GM06990 (cell line): Measurements from ENCODE around the gene FAM174C.

ENCODE experiments used
- DNase-seq: peaks from one replicate; pipeline ENCODE4 v3.0.0-alpha.2; 2011; ENCODE audit not compliant: insufficient read length; ENCODE audit errors: extremely low read depth
- H3K27me3 ChIP-seq: replicated peaks from 2 replicates; pipeline ENCODE4 v1.6.0; 2011; ENCODE audit warnings: low read length; ENCODE audit not compliant: control insufficient read depth, insufficient read depth
- H3K36me3 ChIP-seq: 2 replicates; pipeline ENCODE4 v1.5.1; 2011; ENCODE audit warnings: low read length; ENCODE audit not compliant: control insufficient read depth, insufficient read depth
- H3K4me3 ChIP-seq: replicated peaks from 2 replicates; pipeline ENCODE4 v1.5.1; 2011; ENCODE audit warnings: low read depth, mild to moderate bottlenecking, control low read depth, low read length
- CTCF ChIP-seq: IDR thresholded peaks from 2 replicates; pipeline ENCODE4 v1.5.1; 2011; ENCODE audit warnings: low read length, control low read depth, mild to moderate bottlenecking, inconsistent platforms; ENCODE audit not compliant: insufficient read depth, poor library complexity, severe bottlenecking

The FAM174C gene

GRCh38 chr19:1283207-1283916 lies 8.0 kb downstream of the FAM174C start:
- Histone ChIP-seq H3K36me3 (peaks cover 3% of the 10 kb centered on the region; the same call in 1 of the 2 replicates), H3K27me3 (no peaks in the 10 kb centered on the region; the same call in 1 of the 2 replicates), H3K4me3 (no peak overlapping the region)
- no peak for TF ChIP-seq CTCF
- no peak for DNase-seq

- no peak overlapping the region for H3K4me3 ChIP-seq
- no peak for TF ChIP-seq CTCF
- no peaks in the 10 kb centered on the region; the same call in 1 of the 2 replicates for H3K27me3 ChIP-seq
- DNase-seq = no peak
- H3K36me3 ChIP-seq = peaks cover 2% of the 10 kb centered on the region; the same call in 1 of the 2 replicates
Observed at GRCh38 chr19:1283917-1284292, 8.6 kb downstream of the FAM174C start.

GRCh38 chr19:1284293-1284978 lies 9.1 kb downstream of the FAM174C start:
- DNase-seq = no peak
- Histone ChIP-seq H3K36me3 (no peaks in the 10 kb centered on the region), H3K27me3 (no peaks in the 10 kb centered on the region; the same call in 1 of the 2 replicates), H3K4me3 (no peak overlapping the region)
- TF ChIP-seq CTCF = no peak

GRCh38 chr19:1284979-1285736 lies 9.8 kb downstream of the FAM174C start:
- no peaks in the 10 kb centered on the region for H3K36me3 ChIP-seq
- DNase-seq = no peak
- no peaks in the 10 kb centered on the region; the same call in none of the 2 replicates for H3K27me3 ChIP-seq
- no peak for TF ChIP-seq CTCF
- no peak overlapping the region for H3K4me3 ChIP-seq

GRCh38 chr19:1285737-1286360 lies 10.5 kb downstream of the FAM174C start, which contains the start of gene EFNA2:
Gene EFNA2, plus strand, starts transcription at chr19:1285873. Its CDS starts 296 bp downstream, at chr19:1286169.
- DNase-seq = no peak
- Histone ChIP-seq H3K4me3 (no peak within 1 kb of the TSS), H3K36me3 (no peaks in the 10 kb centered on the region), H3K27me3 (no peaks in the 10 kb centered on the region; the same call in none of the 2 replicates)
- no peak for TF ChIP-seq CTCF
